Prostate gland (tissue), 2 donors: Measurements from ENCODE around the gene ORC3. TPM values are rescaled to one million over a fixed set of nuclear protein-coding genes. Genes with fewer than 3 reads are reported as not detected.

Source experiments
- DNase-seq: peaks from one replicate; pipeline ENCODE4 v3.0.0-alpha.2; 2019; ENCODE audit warnings: low spot score
- H3K27ac ChIP-seq, 2 donors: fragments of 200-600 bp; sonication (generic); 2 replicates each; pipeline ENCODE4 v1.5.1; 2017 to 2019
- H3K27me3 ChIP-seq: fragments of 200-600 bp; sonication (generic); replicated peaks from 2 replicates; pipeline ENCODE4 v1.5.1; 2019; ENCODE audit not compliant: insufficient read depth
- H3K36me3 ChIP-seq, 2 donors: fragments of 200-600 bp; sonication (generic); 1 replicate in 1 of 2; 2 replicates in 1 of 2; pipeline versions ENCODE4 v1.5.1 to v1.8.1; 2017 to 2019
- H3K4me1 ChIP-seq: fragments of 200-600 bp; sonication (generic); replicated peaks from 2 replicates; pipeline ENCODE4 v1.5.1; 2019
- H3K4me3 ChIP-seq, 2 donors: fragments of 200-600 bp; sonication (generic); 2 replicates each; pipeline ENCODE4 v1.5.1; 2017 to 2019
- H3K9me3 ChIP-seq: fragments of 200-600 bp; sonication (generic); 2 replicates; pipeline ENCODE4 v1.5.1; 2017
- POLR2A ChIP-seq: fragments of 450-650 bp; IDR thresholded peaks from one replicate; pipeline ENCODE4 v1.6.1; 2016; ENCODE audit warnings: antibody characterized with exemption, mild to moderate bottlenecking
- POLR2AphosphoS5 ChIP-seq: sonication (generic); formaldehyde crosslinking; IDR thresholded peaks from one replicate; pipeline ENCODE4 v1.6.1; 2017; ENCODE audit warnings: antibody characterized with exemption
- WGBS: methylation state at CpG from one replicate; pipeline ENCODE4 v1.1.5; 2018; 5-methylcytosine and 5-hydroxymethylcytosine counted together
- intact Hi-C: fragments of 100-400 bp; cut with DNase I; formaldehyde crosslinking; loops from one replicate; pipeline ENCODE4 v1.14.2; 2022
- total RNA-seq, 2 donors: library from RNA; depleted of rRNA; stranded (reverse); fragments of >200 nt; gene quantifications; one replicate each; pipeline ENCODE4 v1.1.0, GENCODE V29; 2016
- TF ChIP-seq, protein P1 (sequence below), 4 experiments: fragments of 200-600 bp in 2 of 4; fragments of 450-650 bp in 2 of 4; sonication (generic) in 2 of 4; IDR thresholded peaks; 1 replicate in 3 of 4; 2 replicates in 1 of 4; pipeline ENCODE4 v1.5.1; 2016 to 2019; ENCODE audit warnings: antibody characterized with exemption in 4 of 4, mild to moderate bottlenecking in 2 of 4, moderate library complexity in 2 of 4

Gene ORC3
- total RNA-seq, 2 donors from 2014 or later, result 18.5 to 30.9 TPM

DNA sequence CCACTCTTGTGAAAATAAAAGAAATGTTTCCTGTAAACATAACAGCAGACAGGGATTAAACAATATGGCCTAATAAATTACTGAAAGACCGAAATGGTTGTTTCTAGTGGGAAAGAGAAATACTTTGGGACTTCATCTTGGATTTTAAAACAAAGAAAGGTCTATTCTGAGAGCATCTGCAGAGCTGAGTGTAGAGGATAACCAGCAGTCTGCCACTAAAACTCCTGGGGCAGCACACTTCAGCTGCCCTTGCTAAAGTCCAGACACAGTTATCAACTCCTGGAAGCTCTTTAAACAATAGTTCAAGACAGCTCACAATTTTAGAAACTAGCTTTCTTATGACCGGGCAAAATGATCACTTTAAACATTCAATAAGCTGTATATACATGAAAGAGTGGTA is 73.5 kb downstream of the ORC3 start:
- DNase-seq, result no peak
- TF ChIP-seq POLR2A, result no peak
- TF ChIP-seq POLR2AphosphoS5, result no peak
- TF ChIP-seq, protein P1, sequence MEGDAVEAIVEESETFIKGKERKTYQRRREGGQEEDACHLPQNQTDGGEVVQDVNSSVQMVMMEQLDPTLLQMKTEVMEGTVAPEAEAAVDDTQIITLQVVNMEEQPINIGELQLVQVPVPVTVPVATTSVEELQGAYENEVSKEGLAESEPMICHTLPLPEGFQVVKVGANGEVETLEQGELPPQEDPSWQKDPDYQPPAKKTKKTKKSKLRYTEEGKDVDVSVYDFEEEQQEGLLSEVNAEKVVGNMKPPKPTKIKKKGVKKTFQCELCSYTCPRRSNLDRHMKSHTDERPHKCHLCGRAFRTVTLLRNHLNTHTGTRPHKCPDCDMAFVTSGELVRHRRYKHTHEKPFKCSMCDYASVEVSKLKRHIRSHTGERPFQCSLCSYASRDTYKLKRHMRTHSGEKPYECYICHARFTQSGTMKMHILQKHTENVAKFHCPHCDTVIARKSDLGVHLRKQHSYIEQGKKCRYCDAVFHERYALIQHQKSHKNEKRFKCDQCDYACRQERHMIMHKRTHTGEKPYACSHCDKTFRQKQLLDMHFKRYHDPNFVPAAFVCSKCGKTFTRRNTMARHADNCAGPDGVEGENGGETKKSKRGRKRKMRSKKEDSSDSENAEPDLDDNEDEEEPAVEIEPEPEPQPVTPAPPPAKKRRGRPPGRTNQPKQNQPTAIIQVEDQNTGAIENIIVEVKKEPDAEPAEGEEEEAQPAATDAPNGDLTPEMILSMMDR (IDR thresholded peaks at IDR 0.05), result no peak
- Histone ChIP-seq H3K27ac (no peak overlapping the region), H3K9me3 (no peaks in the 10 kb centered on the region), H3K36me3 (no peaks in the 10 kb centered on the region), H3K27me3 (no peaks in the 10 kb centered on the region), H3K4me3 (no peak overlapping the region), H3K4me1 (no peaks in the 10 kb centered on the region)
- intact Hi-C loops, result no loop called here
- WGBS, result 58% methylated on average over 2 of the region's 2 CpGs

DNA sequence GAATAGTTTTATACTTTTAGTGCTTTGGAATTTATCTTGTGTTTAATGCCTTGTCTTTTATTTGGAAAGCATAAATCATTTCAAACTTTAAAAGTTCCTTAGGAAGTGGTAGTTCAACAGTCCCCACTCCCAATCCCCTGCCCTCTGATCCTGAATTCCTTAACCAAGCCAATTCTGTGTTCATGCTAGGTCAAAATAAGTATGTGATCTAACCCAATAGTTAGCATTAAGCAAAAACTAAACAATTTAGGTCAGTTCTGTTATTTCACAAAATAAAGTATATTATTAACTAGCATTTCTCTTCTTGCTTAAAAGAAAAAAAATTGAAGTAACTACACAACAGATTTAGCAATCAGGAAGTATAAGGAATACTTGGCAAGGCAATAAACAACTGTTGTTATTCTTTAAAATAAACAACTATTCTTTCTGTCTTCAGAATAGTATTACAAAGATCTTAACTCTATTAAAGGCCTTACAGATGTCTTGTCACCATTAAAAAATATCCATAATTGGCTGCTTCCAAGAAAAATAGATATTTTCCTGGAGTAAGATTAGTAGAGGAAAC is 75.1 kb downstream of the ORC3 start:
- Histone ChIP-seq H3K4me1 (no peaks in the 10 kb centered on the region), H3K4me3 (no peak overlapping the region), H3K27me3 (no peaks in the 10 kb centered on the region), H3K27ac (no peak overlapping the region), H3K9me3 (no peaks in the 10 kb centered on the region), H3K36me3 (no peaks in the 10 kb centered on the region)
- DNase-seq, result no peak
- TF ChIP-seq POLR2A, result no peak
- TF ChIP-seq, protein P1 (IDR thresholded peaks at IDR 0.05), result no peak
- no peak for TF ChIP-seq POLR2AphosphoS5
- intact Hi-C loops, result no loop called here

DNA sequence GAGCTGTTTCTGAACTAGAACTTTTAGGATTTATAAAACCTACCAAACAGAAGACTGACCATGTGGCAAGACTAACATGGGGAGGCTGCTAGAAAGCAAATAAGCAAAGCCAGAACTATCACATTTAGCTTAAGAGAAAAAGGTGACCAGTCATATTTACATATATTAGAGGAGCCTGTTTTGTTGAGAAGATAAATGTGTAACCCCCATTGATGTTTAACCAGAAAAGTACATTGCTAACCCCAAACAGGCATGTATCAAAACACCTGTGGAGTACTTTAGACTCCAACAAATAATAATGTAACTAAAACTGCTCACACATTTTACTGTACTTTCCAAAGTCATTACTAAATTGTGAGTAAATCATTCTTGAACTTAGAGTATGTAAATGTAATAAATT is 77.1 kb downstream of the ORC3 start:
- H3K9me3 ChIP-seq, result no peaks in the 10 kb centered on the region
- no peaks in the 10 kb centered on the region for H3K4me1 ChIP-seq
- intact Hi-C loops, result no loop called here
- TF ChIP-seq POLR2AphosphoS5 (no peak), POLR2A (no peak)
- TF ChIP-seq, protein P1 (IDR thresholded peaks at IDR 0.05), result no peak
- H3K27ac ChIP-seq, result no peak overlapping the region
- DNase-seq, result no peak
- H3K36me3 ChIP-seq, result no peaks in the 10 kb centered on the region
- no peak overlapping the region for H3K4me3 ChIP-seq
- no peaks in the 10 kb centered on the region for H3K27me3 ChIP-seq

DNA sequence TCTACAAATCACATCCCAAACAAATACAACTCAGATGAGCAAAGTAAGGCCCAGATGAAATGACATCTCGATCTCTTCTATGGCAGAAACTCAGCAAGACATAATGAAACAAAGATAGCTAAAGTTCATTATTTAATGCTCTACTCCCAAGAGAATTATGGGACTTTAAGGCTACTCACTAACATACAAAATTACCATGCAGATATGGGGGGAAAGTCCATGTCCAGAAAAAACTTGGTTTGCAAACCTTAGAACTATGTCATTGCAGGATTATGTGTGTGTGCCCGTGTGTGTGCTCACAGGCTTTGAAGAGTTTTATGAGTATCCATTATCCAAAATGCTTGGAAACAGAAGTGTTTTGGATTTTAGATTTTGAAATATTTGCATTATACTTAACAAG is 78.1 kb downstream of the ORC3 start:
- no peak overlapping the region for H3K4me3 ChIP-seq
- TF ChIP-seq POLR2A (no peak), POLR2AphosphoS5 (no peak)
- TF ChIP-seq, protein P1 (IDR thresholded peaks at IDR 0.05), result no peak
- H3K9me3 ChIP-seq, result no peaks in the 10 kb centered on the region
- H3K27ac ChIP-seq, result no peak overlapping the region
- no peaks in the 10 kb centered on the region for H3K36me3 ChIP-seq
- no peak for DNase-seq
- intact Hi-C loops, result no loop called here
- H3K27me3 ChIP-seq, result no peaks in the 10 kb centered on the region
- WGBS, result 65% methylated on average over 2 of the region's 2 CpGs
- no peaks in the 10 kb centered on the region for H3K4me1 ChIP-seq

DNA sequence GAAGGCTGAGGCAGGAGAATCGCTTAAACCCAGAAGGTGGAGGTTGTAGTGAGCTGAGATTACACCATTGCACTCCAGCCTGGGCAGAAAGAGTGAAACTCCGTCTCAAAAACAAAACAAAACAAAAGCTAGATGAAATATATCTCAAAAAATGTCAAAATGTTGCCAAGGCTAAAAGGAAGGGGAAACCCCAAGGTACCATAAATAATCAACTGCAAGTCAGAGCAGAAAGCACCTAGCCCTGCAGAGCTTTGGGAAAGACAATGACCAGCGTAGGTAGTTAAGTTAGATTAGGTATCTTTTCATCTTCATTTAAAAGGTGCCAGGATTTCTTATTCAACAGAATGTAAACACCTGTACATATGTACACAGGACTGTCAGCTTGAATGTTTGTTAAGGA is 79.1 kb downstream of the ORC3 start:
- 52% methylated on average over 3 of the region's 3 CpGs for WGBS
- no peak for DNase-seq
- Histone ChIP-seq H3K4me3 (no peak overlapping the region), H3K27ac (no peak overlapping the region), H3K27me3 (no peaks in the 10 kb centered on the region), H3K4me1 (no peaks in the 10 kb centered on the region), H3K9me3 (no peaks in the 10 kb centered on the region), H3K36me3 (no peaks in the 10 kb centered on the region)
- intact Hi-C loops, result no loop called here
- TF ChIP-seq, protein P1 (IDR thresholded peaks at IDR 0.05), result no peak
- no peak for TF ChIP-seq POLR2AphosphoS5
- TF ChIP-seq POLR2A, result no peak
